MCF 10A (cell line): ENCODE results near the gene DPYD. TPM values are rescaled to one million over a fixed set of nuclear protein-coding genes. Genes with fewer than 3 reads are reported as not detected.

ENCODE experiments used
- BruUV-seq: library from RNA; stranded (reverse); fragments of 400-500 nt; replicated peaks from 2 replicates; lab custom pipeline; 2021; lab: Mats Ljungman, UMichigan
- CTCF ChIA-PET: fragments of 300-600 bp; sonication (Branson Sonifier 250); formaldehyde crosslinking; extraction: SDS; loops from one replicate; lab custom pipeline; 2021; ENCODE audit warnings: antibody characterized with exemption, inconsistent platforms; lab: Yijun Ruan, JAX
- POLR2A ChIA-PET: fragments of 300-600, 350-650 bp; sonication (Branson Sonifier 250); formaldehyde crosslinking; extraction: SDS; loops from one replicate; lab custom pipeline; 2020; ENCODE audit warnings: antibody characterized with exemption, inconsistent platforms; lab: Yijun Ruan, JAX
- DNase-seq: peaks from one replicate; pipeline ENCODE4 v3.0.0-alpha.2; 2018; ENCODE audit not compliant: unreplicated experiment
- H3K27ac Mint-ChIP-seq: one replicate; pipeline ENCODE4 v1.8.0; 2022; ENCODE audit warnings: mild to moderate bottlenecking, low read depth, mixed read lengths; ENCODE audit not compliant: unreplicated experiment
- H3K27me3 Mint-ChIP-seq: one replicate; pipeline ENCODE4 v1.8.0; 2022; ENCODE audit warnings: mixed read lengths; ENCODE audit not compliant: insufficient read depth, unreplicated experiment
- H3K36me3 Mint-ChIP-seq: one replicate; pipeline ENCODE4 v1.8.0; 2022; ENCODE audit warnings: mild to moderate bottlenecking, moderate library complexity, mixed read lengths; ENCODE audit not compliant: insufficient read depth, unreplicated experiment
- H3K4me1 Mint-ChIP-seq: one replicate; pipeline ENCODE4 v1.8.0; 2022; ENCODE audit warnings: mixed read lengths; ENCODE audit not compliant: insufficient read depth, unreplicated experiment
- H3K4me3 Mint-ChIP-seq: one replicate; pipeline ENCODE4 v1.8.0; 2022; ENCODE audit warnings: mild to moderate bottlenecking, moderate library complexity, mixed read lengths; ENCODE audit not compliant: unreplicated experiment
- H3K9me3 Mint-ChIP-seq: one replicate; pipeline ENCODE4 v1.8.0; 2022; ENCODE audit warnings: mixed read lengths; ENCODE audit not compliant: unreplicated experiment
- CTCF ChIP-seq: fragments of 200-600 bp; IDR thresholded peaks from one replicate; pipeline ENCODE4 v1.8.0; 2022; ENCODE audit warnings: antibody characterized with exemption, mild to moderate bottlenecking; ENCODE audit not compliant: unreplicated experiment
- intact Hi-C: fragments of 100-400 bp; cut with micrococcal nuclease; formaldehyde crosslinking; loops from 2 replicates; pipeline ENCODE4 v1.14.1; 2022
- total RNA-seq: library from RNA; stranded (reverse); gene quantifications from 2 replicates; pipeline ENCODE4 v1.2.3, GENCODE V29; 2022

Gene DPYD
- total RNA-seq, 1 experiment from 2014 or later = 48.2 TPM

GRCh38 chr1:97577613-97578012 lies 343.2 kb downstream of the DPYD start:
- Mint-ChIP-seq H3K4me1 (no peaks in the 10 kb centered on the region), H3K36me3 (peaks cover 19% of the 10 kb centered on the region), H3K4me3 (no peak overlapping the region), H3K9me3 (no peaks in the 10 kb centered on the region), H3K27me3 (no peaks in the 10 kb centered on the region), H3K27ac (no peak overlapping the region)
- POLR2A ChIA-PET = no interaction called here
- CTCF ChIA-PET = interaction anchor here (0.6 kb wide), 1 partner anchor 89 kb away, joined by 3 read pairs; no protein-coding TSS in a partner anchor
- no peak for TF ChIP-seq CTCF
- BruUV-seq = no TSS peak
- DNase-seq = no peak
- intact Hi-C loops = no loop called here

- Mint-ChIP-seq H3K27ac (no peak overlapping the region), H3K36me3 (peaks cover 28% of the 10 kb centered on the region), H3K27me3 (no peaks in the 10 kb centered on the region), H3K9me3 (no peaks in the 10 kb centered on the region), H3K4me1 (no peaks in the 10 kb centered on the region), H3K4me3 (no peak overlapping the region)
- ChIA-PET CTCF (interaction anchor here (1.1 kb wide), 1 partner anchor 13 kb away, joined by 4 read pairs; no protein-coding TSS in a partner anchor), POLR2A (interaction anchor here (0.6 kb wide), 1 partner anchor 427 kb away, joined by 3 read pairs; no protein-coding TSS in a partner anchor)
- no peak for TF ChIP-seq CTCF
- no TSS peak for BruUV-seq
- no peak for DNase-seq
- intact Hi-C loops = no loop called here
Observed at GRCh38 chr1:97573553-97573952, 347.3 kb downstream of the DPYD start.

GRCh38 chr1:97572561-97572960 lies 348.3 kb downstream of the DPYD start:
- TF ChIP-seq CTCF = no peak
- ChIA-PET CTCF (interaction anchor here (0.5 to 0.7 kb wide), 2 partner anchors 47 to 120 kb away, joined by 3 to 4 read pairs; no protein-coding TSS in a partner anchor), POLR2A (no interaction called here)
- no peak overlapping the region for H3K27ac Mint-ChIP-seq
- H3K36me3 Mint-ChIP-seq = peaks cover 26% of the 10 kb centered on the region
- intact Hi-C loops = no loop called here
- no TSS peak for BruUV-seq
- no peak overlapping the region for H3K4me3 Mint-ChIP-seq
- DNase-seq = no peak
- H3K27me3 Mint-ChIP-seq = no peaks in the 10 kb centered on the region
- H3K4me1 Mint-ChIP-seq = no peaks in the 10 kb centered on the region
- no peaks in the 10 kb centered on the region for H3K9me3 Mint-ChIP-seq

GRCh38 chr1:97571760-97572159 lies 349.1 kb downstream of the DPYD start:
- Mint-ChIP-seq H3K9me3 (no peaks in the 10 kb centered on the region), H3K27me3 (no peaks in the 10 kb centered on the region), H3K27ac (peak overlapping the region; percentile 6), H3K4me3 (no peak overlapping the region), H3K4me1 (no peaks in the 10 kb centered on the region), H3K36me3 (peaks cover 19% of the 10 kb centered on the region)
- ChIA-PET CTCF (no interaction called here), POLR2A (no interaction called here)
- no peak for TF ChIP-seq CTCF
- intact Hi-C loops = no loop called here
- no peak for DNase-seq
- BruUV-seq = no TSS peak
